GM12891 (cell line): Measurements from ENCODE around the gene COL26A1.

Experiments
- DNase-seq: peaks from one replicate; pipeline ENCODE4 v3.0.0; 2011; ENCODE audit warnings: low spot score; ENCODE audit not compliant: insufficient read length
- FAIRE-seq: peaks from 2 replicates; lab custom pipeline; 2011; peaks lifted over from hg19 to GRCh38; lab: Jason Lieb, UNC
- PAX5 ChIP-seq: IDR thresholded peaks from 2 replicates; pipeline ENCODE4 v1.6.1; 2011; ENCODE audit warnings: low read length, moderate library complexity, mild to moderate bottlenecking; ENCODE audit not compliant: insufficient read depth, severe bottlenecking
- POLR2A ChIP-seq: IDR thresholded peaks from 2 replicates; pipeline ENCODE4 v1.6.1; 2011; ENCODE audit warnings: low read depth, low read length, control low read depth
- POLR2AphosphoS5 ChIP-seq: IDR thresholded peaks from 2 replicates; pipeline ENCODE4 v1.6.1; 2011; ENCODE audit warnings: low read depth, low read length, control low read depth
- POU2F2 ChIP-seq: IDR thresholded peaks from 2 replicates; pipeline ENCODE4 v1.6.1; 2011; ENCODE audit warnings: low read depth, mild to moderate bottlenecking, control low read depth, low read length, moderate library complexity
- SPI1 ChIP-seq: IDR thresholded peaks from 2 replicates; pipeline ENCODE4 v1.6.1; 2011; ENCODE audit warnings: low read depth, low read length, control low read depth
- TAF1 ChIP-seq: IDR thresholded peaks from 2 replicates; pipeline ENCODE4 v1.6.1; 2011; ENCODE audit warnings: low read depth, low read length, control low read depth

Gene COL26A1

GRCh38 chr7:101368422-101369165 lies 5.9 kb downstream of the COL26A1 start:
- DNase-seq (no peak), FAIRE-seq (no peak)
- no peak for TF ChIP-seq PAX5
- TF ChIP-seq POLR2AphosphoS5: no peak
- TF ChIP-seq POLR2A: no peak
- TF ChIP-seq SPI1: no peak
- no peak for TF ChIP-seq POU2F2
- TF ChIP-seq TAF1: no peak

DNA sequence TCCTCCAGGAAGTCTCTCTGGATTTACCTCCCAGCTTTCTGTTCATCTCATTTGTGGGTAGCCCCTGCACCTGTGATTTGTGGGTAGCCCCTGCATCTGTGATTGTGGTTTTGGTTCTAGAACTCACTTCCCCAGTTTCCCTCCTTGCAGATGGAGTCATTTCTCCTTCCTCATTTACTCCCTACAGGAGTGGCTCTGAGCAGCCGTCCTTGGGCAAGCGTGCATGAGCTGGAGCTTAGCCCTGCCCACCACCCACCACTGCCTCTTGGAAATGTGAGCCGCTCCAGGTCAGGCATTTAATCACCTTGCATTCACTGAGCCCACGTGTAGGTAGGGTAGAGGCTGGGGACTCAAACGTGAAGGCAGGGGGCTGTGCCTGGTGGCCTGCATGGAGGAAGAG lies 8.2 kb downstream of the COL26A1 start:
- FAIRE-seq (no peak), DNase-seq (no peak)
- TF ChIP-seq SPI1: 0 out of 2 replicates have a peak, but pooled peaks have one; percentile 24
- TF ChIP-seq POLR2AphosphoS5: no peak

DNA sequence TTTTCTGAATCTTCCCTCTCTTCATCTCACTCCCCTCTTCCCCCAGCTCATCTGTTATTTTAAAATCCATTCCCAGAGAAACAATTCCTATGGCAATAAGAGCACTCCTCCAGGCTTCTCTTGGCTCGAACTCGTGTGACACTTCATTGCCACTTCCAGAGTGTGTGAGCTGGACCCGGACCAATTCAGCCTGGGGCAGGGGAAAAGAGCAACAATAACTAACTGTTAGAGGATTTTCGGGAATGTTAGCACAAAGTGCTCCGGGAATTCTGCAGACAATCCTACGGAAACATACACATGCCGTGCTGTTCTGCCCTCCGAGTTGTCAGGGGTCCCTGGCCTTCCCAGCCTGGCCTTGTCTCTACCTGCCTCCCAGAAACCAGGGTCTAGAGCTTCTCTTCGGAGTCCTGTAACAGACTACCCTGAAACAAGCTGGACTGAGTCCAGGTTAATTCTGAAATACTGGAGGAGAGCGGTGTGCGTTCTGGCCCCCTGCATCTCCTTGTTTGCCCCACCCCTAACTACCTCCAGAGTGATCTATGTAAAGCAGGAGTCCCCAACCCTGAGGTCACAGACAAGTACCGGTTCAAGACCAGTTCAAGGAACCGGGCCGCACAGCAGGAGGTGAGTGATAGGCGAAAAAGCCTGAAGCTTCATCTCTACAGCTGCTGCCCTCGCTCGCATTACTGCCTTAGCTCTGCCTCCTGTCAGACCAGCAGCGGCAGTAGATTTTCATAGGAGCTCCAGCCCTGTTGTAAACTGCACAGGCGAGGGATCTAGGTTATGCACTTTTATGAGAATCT lies 11.3 kb downstream of the COL26A1 start:
- no peak for FAIRE-seq
- no peak for DNase-seq
- TF ChIP-seq POLR2AphosphoS5: no peak
- TF ChIP-seq POU2F2: no peak
- TF ChIP-seq POLR2A: no peak
- TF ChIP-seq SPI1: no peak
- TF ChIP-seq PAX5: no peak
- no peak for TF ChIP-seq TAF1

DNA sequence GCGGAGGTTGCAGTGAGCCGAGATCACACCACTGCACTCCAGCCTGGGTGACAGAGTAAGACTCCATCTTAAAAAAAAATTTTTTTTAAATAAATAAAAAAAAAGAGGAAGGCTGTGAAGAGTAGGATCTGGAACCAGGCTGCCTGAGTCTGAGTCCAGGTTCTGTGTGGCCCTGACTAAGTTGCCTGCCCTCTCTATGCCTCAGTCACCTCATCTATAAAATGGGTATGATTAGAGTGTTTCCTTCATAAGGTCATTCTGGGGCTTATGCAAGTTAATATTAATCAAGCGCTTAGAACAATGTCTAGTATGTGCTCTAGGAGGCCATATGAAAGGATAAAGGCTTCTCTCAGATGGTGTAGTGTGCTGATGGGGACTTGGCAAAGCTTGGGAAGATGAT lies 12.3 kb downstream of the COL26A1 start:
- FAIRE-seq (no peak), DNase-seq (no peak)
- TF ChIP-seq POLR2A (no peak), SPI1 (no peak), POU2F2 (no peak), PAX5 (no peak), POLR2AphosphoS5 (no peak)

- FAIRE-seq: no peak
- DNase-seq: no peak
These were observed 13.9 kb downstream of the COL26A1 start for GRCh38 chr7:101376601-101377000.

DNA sequence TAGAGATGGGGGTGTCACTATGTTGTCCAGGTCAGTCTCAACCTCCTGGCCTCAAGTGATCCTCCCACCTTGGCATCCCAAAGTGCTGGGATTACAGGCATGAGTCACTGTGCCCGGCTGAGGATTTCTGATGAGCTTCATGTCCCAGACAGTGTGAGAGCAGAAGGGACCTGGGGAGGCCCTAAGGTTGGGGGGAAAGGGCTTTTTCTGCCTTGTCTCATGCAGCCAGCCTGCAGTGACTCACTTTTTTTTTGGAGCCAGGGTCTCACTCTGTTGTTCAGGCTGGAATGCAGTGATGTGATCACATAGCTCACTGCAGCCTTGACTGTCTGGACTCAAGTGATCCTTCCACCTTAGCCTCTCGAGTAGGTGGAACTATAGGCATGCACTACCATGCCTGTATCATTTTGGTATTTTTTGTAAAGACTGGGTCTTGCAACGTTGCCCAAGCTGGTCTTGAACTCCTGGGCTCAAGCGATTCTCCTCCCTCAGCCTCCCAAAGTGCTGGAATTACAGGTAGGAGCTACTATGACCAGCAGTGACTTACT lies 14.6 kb downstream of the COL26A1 start:
- DNase-seq (no peak), FAIRE-seq (no peak)
- no peak for TF ChIP-seq PAX5
- TF ChIP-seq TAF1: no peak
- no peak for TF ChIP-seq SPI1
- no peak for TF ChIP-seq POU2F2
- TF ChIP-seq POLR2AphosphoS5: no peak
- TF ChIP-seq POLR2A: no peak

More at GRCh38 chr7:101376601-101377000, 13.9 kb downstream of the COL26A1 start:
- TF ChIP-seq POLR2A (no peak), PAX5 (no peak), SPI1 (no peak), POU2F2 (no peak), TAF1 (no peak), POLR2AphosphoS5 (no peak)

DNA sequence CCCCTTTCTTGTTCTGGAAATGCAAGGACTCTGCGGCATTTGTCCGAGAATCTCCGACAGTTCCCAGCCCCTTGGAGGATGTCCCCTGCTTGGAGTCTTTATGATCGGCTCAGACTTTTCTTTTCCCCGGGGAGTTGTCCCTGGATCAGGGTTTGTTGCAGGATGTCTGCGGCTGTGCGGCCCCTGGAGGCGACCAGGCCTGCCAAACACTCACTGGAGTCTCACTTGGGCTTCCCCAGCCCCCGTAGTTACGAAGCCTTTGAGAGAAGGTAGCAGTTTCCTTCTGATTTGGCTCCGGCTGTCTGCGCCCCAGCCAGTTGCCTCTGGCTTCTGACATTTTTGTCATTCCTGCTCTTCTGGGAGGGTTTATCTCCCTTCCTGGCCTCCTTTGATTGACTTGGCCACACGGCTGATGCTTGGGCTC lies 16.1 kb downstream of the COL26A1 start:
- DNase-seq: no peak
- no peak for FAIRE-seq
- TF ChIP-seq SPI1 (no peak), TAF1 (no peak), POU2F2 (no peak), POLR2AphosphoS5 (no peak), POLR2A (no peak), PAX5 (no peak)

DNA sequence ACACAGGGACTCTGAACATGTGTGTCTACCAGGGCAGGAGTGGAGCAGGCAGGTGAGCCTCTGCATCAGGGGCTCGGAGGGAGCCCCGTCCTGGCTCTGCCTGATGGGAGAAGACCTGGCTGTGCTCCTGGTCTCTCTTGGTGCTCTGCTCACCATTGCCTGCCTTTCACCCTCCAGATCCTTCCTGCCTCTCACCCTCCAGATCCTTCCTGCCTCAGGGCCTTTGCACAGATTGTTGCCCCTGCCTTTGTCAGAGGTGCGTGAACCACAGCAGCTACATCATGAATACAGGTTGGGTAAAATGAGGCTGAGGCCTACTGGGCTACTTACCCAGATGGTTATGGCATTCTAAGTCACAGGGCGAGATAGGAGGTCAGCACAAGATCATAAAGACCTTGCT lies 16.6 kb downstream of the COL26A1 start:
- FAIRE-seq: no peak
- no peak for DNase-seq
- TF ChIP-seq POU2F2 (no peak), POLR2A (no peak), SPI1 (no peak), POLR2AphosphoS5 (no peak), PAX5 (no peak), TAF1 (no peak)

DNA sequence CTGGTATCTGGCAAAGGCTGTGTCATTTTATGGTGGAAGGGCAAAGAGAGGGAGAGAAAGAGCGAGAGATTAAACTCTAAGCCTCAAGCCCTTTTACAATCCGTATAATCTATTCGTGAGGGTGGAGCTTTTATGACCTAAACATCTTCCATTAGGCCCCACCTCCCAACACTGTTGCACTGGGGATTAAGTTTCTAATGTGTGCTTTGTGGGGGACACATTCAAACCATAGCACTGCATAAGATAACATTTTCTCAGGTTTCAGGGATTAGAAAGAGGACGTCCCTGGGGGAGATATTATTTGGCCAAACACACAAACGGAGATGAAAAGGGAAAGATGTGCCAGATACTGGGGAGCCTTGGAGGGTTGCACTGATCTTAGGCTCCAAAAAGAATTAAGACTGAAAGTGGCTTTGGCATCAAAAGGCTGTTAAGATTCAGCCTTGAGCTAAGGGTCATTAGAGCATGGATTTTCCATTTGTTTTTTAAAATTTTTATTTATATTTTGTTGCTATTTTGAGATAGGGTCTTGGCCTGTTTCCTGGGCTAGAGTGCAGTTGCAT lies 19.0 kb downstream of the COL26A1 start:
- no peak for FAIRE-seq
- no peak for DNase-seq
- no peak for TF ChIP-seq POU2F2
- no peak for TF ChIP-seq PAX5
- no peak for TF ChIP-seq POLR2A
- TF ChIP-seq POLR2AphosphoS5: no peak
- TF ChIP-seq TAF1: no peak
- TF ChIP-seq SPI1: no peak
